GM21360 (cell line): ENCODE data around the gene STX8.

Experiments
- ATAC-seq: cut with Tn5 transposase; IDR thresholded peaks from one replicate; pipeline ENCODE4 v1.9.1; 2021; ENCODE audit warnings: mild to moderate bottlenecking, moderate library complexity; ENCODE audit not compliant: unreplicated experiment

The STX8 gene

GRCh38 chr17:9230861-9231260 is 344.8 kb downstream of the STX8 start:
- no peak for ATAC-seq

GRCh38 chr17:9230346-9230745 is 345.3 kb downstream of the STX8 start:
- ATAC-seq, result no peak

GRCh38 chr17:9229826-9230201 is 345.8 kb downstream of the STX8 start:
- no peak for ATAC-seq

- ATAC-seq, result no peak
Measured at GRCh38 chr17:9229160-9229825, 346.3 kb downstream of the STX8 start.

GRCh38 chr17:9228408-9229159 is 347.0 kb downstream of the STX8 start:
- ATAC-seq, result no peak

- no peak for ATAC-seq
Measured at GRCh38 chr17:9227819-9228407, 347.7 kb downstream of the STX8 start.

GRCh38 chr17:9226794-9227135 is 348.9 kb downstream of the STX8 start:
- no peak for ATAC-seq

GRCh38 chr17:9226130-9226793 is 349.4 kb downstream of the STX8 start:
- ATAC-seq, result no peak

GRCh38 chr17:9225305-9226101 is 350.1 kb downstream of the STX8 start:
- no peak for ATAC-seq

- no peak for ATAC-seq
Measured at GRCh38 chr17:9224485-9224884, 351.1 kb downstream of the STX8 start.

GRCh38 chr17:9223531-9223930 is 352.1 kb downstream of the STX8 start:
- no peak for ATAC-seq

GRCh38 chr17:9221922-9222180 is 353.8 kb downstream of the STX8 start:
- ATAC-seq, result no peak

- no peak for ATAC-seq
Measured at GRCh38 chr17:9221147-9221921, 354.3 kb downstream of the STX8 start.

- no peak for ATAC-seq
Measured at GRCh38 chr17:9220398-9221146, 355.0 kb downstream of the STX8 start.

- no peak for ATAC-seq
Measured at GRCh38 chr17:9219631-9220397, 355.8 kb downstream of the STX8 start.

GRCh38 chr17:9218911-9219310 is 356.7 kb downstream of the STX8 start:
- ATAC-seq, result no peak

- ATAC-seq, result no peak
Measured at GRCh38 chr17:9218064-9218635, 357.5 kb downstream of the STX8 start.

GRCh38 chr17:9217151-9218056 is 358.2 kb downstream of the STX8 start:
- no peak for ATAC-seq
